Epithelial cell of esophagus (primary cell): ENCODE data around the gene P2RX4.

Experiments used
- DNase-seq: peaks from one replicate; pipeline ENCODE4 v3.0.0; 2010; ENCODE audit warnings: low read depth
- H3K4me3 ChIP-seq: 2 replicates; pipeline ENCODE4 v1.5.1; 2011; ENCODE audit warnings: mild to moderate bottlenecking, low read length, control low read depth
- CTCF ChIP-seq: IDR thresholded peaks from 2 replicates; pipeline ENCODE4 v1.5.1; 2011; ENCODE audit warnings: low read depth, mild to moderate bottlenecking, low read length, control low read depth, inconsistent platforms; ENCODE audit not compliant: insufficient read depth; ENCODE audit errors: missing control alignments

P2RX4 gene

GRCh38 chr12:121182222-121182893 is 27.6 kb upstream of the P2RX4 start:
- TF ChIP-seq CTCF, result no peak
- no peak overlapping the region for H3K4me3 ChIP-seq
- DNase-seq, result no peak

GRCh38 chr12:121184425-121184824 is 25.5 kb upstream of the P2RX4 start:
- peak; percentile 97 for DNase-seq
- peak; percentile 62 for TF ChIP-seq CTCF

GRCh38 chr12:121184984-121185889 is 24.7 kb upstream of the P2RX4 start:
- TF ChIP-seq CTCF, result no peak
- DNase-seq, result no peak
- no peak overlapping the region for H3K4me3 ChIP-seq

More at GRCh38 chr12:121184425-121184824, 25.5 kb upstream of the P2RX4 start:
- no peak overlapping the region for H3K4me3 ChIP-seq

- no peak for TF ChIP-seq CTCF
- H3K4me3 ChIP-seq, result no peak overlapping the region
Observed at GRCh38 chr12:121186826-121187225, 23.1 kb upstream of the P2RX4 start.

GRCh38 chr12:121187501-121187900 is 22.4 kb upstream of the P2RX4 start:
- no peak for TF ChIP-seq CTCF
- no peak overlapping the region for H3K4me3 ChIP-seq
- DNase-seq, result no peak

More at GRCh38 chr12:121186826-121187225, 23.1 kb upstream of the P2RX4 start:
- no peak for DNase-seq

- H3K4me3 ChIP-seq, result no peak overlapping the region
- TF ChIP-seq CTCF, result no peak
- no peak for DNase-seq
Observed at GRCh38 chr12:121188227-121188626, 21.7 kb upstream of the P2RX4 start.
